H1 (cell line): Measurements from ENCODE around the gene WSCD1. TPM values are rescaled to one million over a fixed set of nuclear protein-coding genes. Genes with fewer than 3 reads are reported as not detected.

Experiments used
- CTCF ChIA-PET: fragments of 300-600 bp; sonication (Branson Sonifier 250); formaldehyde crosslinking; loops from one replicate; lab custom pipeline; 2021; ENCODE audit not compliant: partially characterized antibody; lab: Charles Lee
- POLR2A ChIA-PET: fragments of 300-600 bp; sonication (Branson Sonifier 250); formaldehyde crosslinking; loops from one replicate; lab custom pipeline; 2021; ENCODE audit warnings: inconsistent platforms; ENCODE audit not compliant: partially characterized antibody; lab: Charles Lee
- DNase-seq, 2 experiments: peaks; one replicate each; pipeline versions ENCODE4 v3.0.0 to v3.0.0-alpha.2; 2010 to 2022; ENCODE audit warnings: low spot score in 2 of 2, low read depth in 1 of 2, mixed read lengths in 1 of 2
- FAIRE-seq: peaks from 2 replicates; lab custom pipeline; 2011; peaks lifted over from hg19 to GRCh38; lab: Jason Lieb, UNC
- H2AFZ ChIP-seq: 2 replicates; pipeline ENCODE4 v1.8.1; 2012; ENCODE audit warnings: low read length, inconsistent platforms
- H2AK5ac ChIP-seq: 2 replicates; pipeline ENCODE4 v1.6.1; 2013; ENCODE audit warnings: low read depth, low read length
- H2BK120ac ChIP-seq: replicated peaks from 2 replicates; pipeline ENCODE3; 2013; ENCODE audit warnings: low read depth, low read length, inconsistent platforms
- H2BK12ac ChIP-seq: 2 replicates; pipeline ENCODE4 v1.6.1; 2013; ENCODE audit warnings: low read depth, low read length
- H2BK15ac ChIP-seq: 2 replicates; pipeline ENCODE4 v1.6.1; 2013; ENCODE audit warnings: low read length
- H2BK20ac ChIP-seq: 2 replicates; pipeline ENCODE4 v1.6.1; 2013; ENCODE audit warnings: low read length
- H2BK5ac ChIP-seq: 2 replicates; pipeline ENCODE4 v1.6.1; 2013; ENCODE audit warnings: low read depth, low read length
- H3K14ac ChIP-seq: 2 replicates; pipeline ENCODE4 v1.6.1; 2013; ENCODE audit warnings: inconsistent platforms; ENCODE audit not compliant: insufficient read length
- H3K18ac ChIP-seq: 2 replicates; pipeline ENCODE4 v1.6.1; 2013; ENCODE audit warnings: low read length; ENCODE audit errors: extremely low read depth
- H3K23ac ChIP-seq: 2 replicates; pipeline ENCODE4 v1.6.1; 2013; ENCODE audit warnings: inconsistent platforms; ENCODE audit not compliant: insufficient read length
- H3K23me2 ChIP-seq: 2 replicates; pipeline ENCODE4 v1.6.1; 2013; ENCODE audit warnings: low read depth, low read length
- H3K27ac ChIP-seq: 2 replicates; pipeline ENCODE4 v1.6.1; 2011; ENCODE audit warnings: low read depth, low read length, inconsistent platforms
- H3K27me3 ChIP-seq, 4 experiments: replicated peaks in 1 of 4; 1 replicate in 1 of 4; 2 replicates in 3 of 4; pipeline versions ENCODE4 v1.6.1 to v1.8.1; 2011 to 2013; ENCODE audit warnings: low read length in 3 of 4, mild to moderate bottlenecking in 3 of 4, inconsistent platforms in 2 of 4, mixed read lengths in 2 of 4, moderate library complexity in 1 of 4; ENCODE audit not compliant: control insufficient read depth in 3 of 4, insufficient read depth in 3 of 4; ENCODE audit errors: extremely low read depth in 1 of 4
- H3K36me3 ChIP-seq, 4 experiments: 2 replicates each; pipeline versions ENCODE4 v1.6.1 to v1.8.1; 2011 to 2013; ENCODE audit warnings: mild to moderate bottlenecking in 4 of 4, low read length in 3 of 4, moderate library complexity in 2 of 4, control low read depth in 1 of 4, inconsistent platforms in 1 of 4; ENCODE audit not compliant: insufficient read depth in 4 of 4, control insufficient read depth in 2 of 4
- H3K4ac ChIP-seq: replicated peaks from 2 replicates; pipeline ENCODE3; 2013; ENCODE audit warnings: low read length, low read depth, mixed read lengths, inconsistent platforms; ENCODE audit not compliant: insufficient read length
- H3K4me1 ChIP-seq, 4 experiments: replicated peaks in 1 of 4; 1 replicate in 1 of 4; 2 replicates in 3 of 4; pipeline versions ENCODE4 v1.6.1 to v1.8.1; 2011 to 2013; ENCODE audit warnings: low read length in 3 of 4, inconsistent platforms in 2 of 4, mixed read lengths in 1 of 4; ENCODE audit not compliant: insufficient read depth in 4 of 4, control insufficient read depth in 3 of 4
- H3K4me2 ChIP-seq, 2 experiments: 2 replicates each; pipeline versions ENCODE4 v1.6.1 to v1.8.1; 2011 to 2013; ENCODE audit warnings: low read depth in 2 of 2, low read length in 2 of 2, control low read depth in 1 of 2, inconsistent platforms in 1 of 2, mild to moderate bottlenecking in 1 of 2; ENCODE audit not compliant: insufficient read depth in 1 of 2
- H3K4me3 ChIP-seq, 4 experiments: fragments of 200-600, 300-600 bp in 1 of 4; sonication (generic), shearing (Covaris generic), sonication (Bioruptor Twin) in 1 of 4; 2 replicates each; pipeline versions ENCODE4 v1.5.1 to v1.8.1; 2011 to 2016; ENCODE audit warnings: low read length in 4 of 4, low read depth in 3 of 4, control low read depth in 2 of 4, inconsistent platforms in 2 of 4, mild to moderate bottlenecking in 2 of 4, mixed read lengths in 1 of 4, moderate library complexity in 1 of 4; ENCODE audit not compliant: insufficient read depth in 2 of 4; ENCODE audit errors: extremely low read depth in 1 of 4
- H3K56ac ChIP-seq: replicated peaks from 2 replicates; pipeline ENCODE3; 2013; ENCODE audit warnings: low read depth, mild to moderate bottlenecking, mixed read lengths, low read length, inconsistent platforms; ENCODE audit not compliant: insufficient read length
- H3K79me1 ChIP-seq: 2 replicates; pipeline ENCODE4 v1.6.1; 2013; ENCODE audit warnings: low read depth, low read length, control low read depth
- H3K79me2 ChIP-seq, 2 experiments: 2 replicates each; pipeline versions ENCODE4 v1.6.1 to v1.8.1; 2012 to 2013; ENCODE audit warnings: low read length in 2 of 2, mild to moderate bottlenecking in 2 of 2, inconsistent platforms in 1 of 2; ENCODE audit not compliant: insufficient read depth in 2 of 2, control insufficient read depth in 1 of 2
- H3K9ac ChIP-seq, 4 experiments: replicated peaks in 1 of 4; 1 replicate in 1 of 4; 2 replicates in 3 of 4; pipeline versions ENCODE4 v1.6.1 to v1.8.1; 2011 to 2013; ENCODE audit warnings: low read depth in 3 of 4, low read length in 3 of 4, control low read depth in 2 of 4, mild to moderate bottlenecking in 2 of 4, moderate library complexity in 2 of 4, inconsistent platforms in 1 of 4; ENCODE audit errors: extremely low read depth in 1 of 4
- H3K9me3 ChIP-seq, 2 experiments: 2 replicates each; pipeline versions ENCODE4 v1.6.1 to v1.8.1; 2012 to 2013; ENCODE audit warnings: mild to moderate bottlenecking in 2 of 2, moderate library complexity in 2 of 2, control low read depth in 1 of 2, inconsistent platforms in 1 of 2, low read depth in 1 of 2, low read length in 1 of 2, mixed read lengths in 1 of 2; ENCODE audit not compliant: insufficient read depth in 2 of 2
- H4K20me1 ChIP-seq, 2 experiments: replicated peaks in 1 of 2; 2 replicates each; pipeline versions ENCODE3 to v1.8.1; 2011 to 2013; ENCODE audit warnings: inconsistent platforms in 2 of 2, low read length in 2 of 2, mild to moderate bottlenecking in 1 of 2; ENCODE audit not compliant: insufficient read depth in 2 of 2, control insufficient read depth in 1 of 2
- H4K5ac ChIP-seq: 2 replicates; pipeline ENCODE4 v1.6.1; 2013; ENCODE audit warnings: low read length, low read depth, mixed read lengths, inconsistent platforms; ENCODE audit not compliant: insufficient read length
- H4K8ac ChIP-seq: 2 replicates; pipeline ENCODE4 v1.8.0; 2013; ENCODE audit warnings: mild to moderate bottlenecking, moderate library complexity, low read length, inconsistent platforms; ENCODE audit not compliant: insufficient read depth; ENCODE audit errors: extremely low read depth
- H4K91ac ChIP-seq: replicated peaks from 2 replicates; pipeline ENCODE3; 2013; ENCODE audit warnings: low read length, mixed read lengths, inconsistent platforms; ENCODE audit not compliant: insufficient read length
- CHD2 ChIP-seq: IDR thresholded peaks from 2 replicates; pipeline ENCODE4 v1.6.1; 2012; ENCODE audit warnings: low read length, improper control_type of control experiment
- FOSL1 ChIP-seq: IDR thresholded peaks from 2 replicates; pipeline ENCODE4 v1.6.1; 2011; ENCODE audit warnings: mild to moderate bottlenecking, low read depth, low read length, moderate library complexity; ENCODE audit not compliant: insufficient read depth
- HDAC2 ChIP-seq, 2 experiments: fragments of 300-600 bp in 1 of 2; sonication (generic) in 1 of 2; IDR thresholded peaks; 2 replicates each; pipeline ENCODE4 v1.6.1; 2011 to 2012; ENCODE audit warnings: low read depth in 2 of 2, low read length in 2 of 2, mild to moderate bottlenecking in 2 of 2, moderate library complexity in 2 of 2, borderline replicate concordance in 1 of 2, inconsistent platforms in 1 of 2
- NANOG ChIP-seq: IDR thresholded peaks from 2 replicates; pipeline ENCODE4 v1.6.1; 2011; ENCODE audit warnings: low read length, low read depth, mild to moderate bottlenecking, inconsistent platforms; ENCODE audit not compliant: insufficient read depth, poor library complexity, severe bottlenecking
- PHF8 ChIP-seq: fragments of 200-600 bp; sonication (generic); conservative IDR thresholded peaks from 2 replicates; pipeline ENCODE4 v1.7.1; 2012; ENCODE audit warnings: low read depth, mild to moderate bottlenecking, inconsistent platforms, low read length, moderate library complexity
- SUZ12 ChIP-seq: fragments of 200-600 bp; sonication (generic); IDR thresholded peaks from 2 replicates; pipeline ENCODE4 v1.6.1; 2012; ENCODE audit warnings: mild to moderate bottlenecking, inconsistent platforms, low read length, moderate library complexity, mixed read lengths
- TBP ChIP-seq: IDR thresholded peaks from 2 replicates; pipeline ENCODE4 v1.6.1; 2011; ENCODE audit warnings: low read depth, low read length, improper control_type of control experiment
- TEAD4 ChIP-seq: IDR thresholded peaks from 2 replicates; pipeline ENCODE4 v1.6.1; 2012; ENCODE audit warnings: low read depth, low read length, inconsistent platforms, mixed read lengths
- WGBS, 2 experiments: shearing (Covaris generic) in 1 of 2; methylation state at CpG; one replicate each; pipeline versions ENCODE4 v1.1.6 to v1.1.7; 2013 to 2015; ENCODE audit warnings: low lambda C conversion rate in 2 of 2, mixed read lengths in 2 of 2, inconsistent platforms in 1 of 2, low coverage in 1 of 2, missing lambda C conversion rate in 1 of 2; ENCODE audit not compliant: insufficient replicate concordance in 2 of 2, insufficient coverage in 1 of 2, insufficient read length in 1 of 2; ENCODE audit errors: extremely low coverage in 1 of 2, missing lambda C conversion rate in 1 of 2; 5-methylcytosine and 5-hydroxymethylcytosine counted together
- polyA plus RNA-seq, 7 experiments: library from polyadenylated mRNA; depleted of rRNA in 3 of 7; stranded (reverse) in 5 of 7; unstranded in 2 of 7; fragments of >200 nt in 5 of 7; fragments of 200-250 nt in 2 of 7; gene quantifications; 1 replicate in 5 of 7; 2 replicates in 1 of 7; 4 replicates in 1 of 7; pipeline versions ENCODE4 v1.2.1 to v1.2.3, GENCODE V29; 2011 to 2013; ENCODE audit warnings: missing spikeins in 2 of 7, mixed read lengths in 2 of 7
- total RNA-seq: library from RNA; stranded (reverse); fragmentation: NEBNext Ultra II Directional; extraction: Animal tissue kit (Norgen Biotek cat#: 25700); gene quantifications from 2 replicates; pipeline ENCODE4 v1.2.1, GENCODE V29; 2021

WSCD1 gene
- total and polyA plus RNA-seq, 2 of the 8 experiments (the other 6 are each of a cell fraction or from before 2014, with no cell fraction given): 21.9 to 39.0 TPM

DNA sequence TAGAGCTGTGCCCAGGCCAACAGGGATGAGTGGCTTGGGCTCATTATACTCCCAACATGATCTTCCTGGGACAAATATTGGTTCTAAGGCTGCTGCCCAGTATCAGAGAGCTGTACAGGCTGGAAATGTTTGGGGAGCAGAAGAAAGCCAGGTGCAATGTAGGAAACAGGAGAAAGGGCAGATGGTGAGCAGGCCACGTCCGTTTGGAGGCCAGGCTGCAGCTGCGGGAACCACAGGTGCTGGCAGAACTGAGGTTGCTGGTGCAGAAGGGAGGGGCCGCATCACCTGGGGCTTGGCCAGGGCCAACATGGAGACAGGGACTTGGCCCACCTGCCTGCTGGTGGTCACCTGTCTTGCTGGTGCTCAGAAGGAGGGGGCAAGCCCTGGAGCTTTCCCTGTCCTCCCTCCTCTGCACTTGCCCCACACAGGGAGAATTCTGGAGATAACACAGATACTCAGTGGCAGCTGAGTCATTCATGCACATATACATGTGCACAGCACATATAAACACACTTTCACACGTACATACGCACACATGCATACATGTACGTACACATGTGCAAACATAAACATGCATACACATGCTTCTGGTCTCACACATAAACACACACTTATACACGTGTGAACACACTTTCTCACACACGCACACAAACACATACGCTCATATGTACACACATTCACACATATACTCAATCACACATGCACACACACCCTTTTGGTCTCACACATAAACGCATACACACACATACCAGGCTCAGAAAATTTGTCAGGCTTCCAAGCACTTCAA, 67.7 kb downstream of the WSCD1 start:
- 85 to 100% methylated on average over 2 to 10 of the region's 11 CpGs for WGBS, 2 experiments

More for the DNA sequence above, 67.7 kb downstream of the WSCD1 start:
- 0 out of 4 replicates have a peak overlapping the region, but pooled peaks of 1 of the 2 experiments have one; percentile 15 for H3K4me2 ChIP-seq
- no peak for TF ChIP-seq NANOG
- no peak for TF ChIP-seq FOSL1
- no peak for TF ChIP-seq TEAD4
- TF ChIP-seq HDAC2 (IDR thresholded peaks at IDR 0.05; ENCODE audit: borderline replicate concordance in 1 of 2, low read depth in 2 of 2, low read length in 2 of 2): no peak
- TF ChIP-seq SUZ12: no peak
- TF ChIP-seq CHD2: no peak
- no peak for TF ChIP-seq TBP
- no peak for TF ChIP-seq PHF8
- no peaks in the 10 kb centered on the region for H4K20me1 ChIP-seq
- no peaks in the 10 kb centered on the region for H3K79me2 ChIP-seq
- no peak overlapping the region for H3K56ac ChIP-seq
- peak overlapping the region; percentile 100 for H2BK20ac ChIP-seq
- H3K14ac ChIP-seq: no peak overlapping the region
- no peak overlapping the region for H3K27ac ChIP-seq
- H3K27me3 ChIP-seq: no peaks in the 10 kb centered on the region
- CTCF ChIA-PET: interaction anchor here (1.2 to 1.4 kb wide), 2 partner anchors 8 to 153 kb away, joined by 3 to 5 read pairs; no protein-coding TSS in a partner anchor
- H2BK12ac ChIP-seq: peak overlapping the region; percentile 99
- DNase-seq (no peak), FAIRE-seq (no peak)
- H3K9ac ChIP-seq: no peak overlapping the region
- H2AK5ac ChIP-seq: peak overlapping the region; percentile 91
- POLR2A ChIA-PET: no interaction called here
- H3K23me2 ChIP-seq: peaks cover 2% of the 10 kb centered on the region
- no peak overlapping the region for H3K4me3 ChIP-seq
- no peak overlapping the region for H4K5ac ChIP-seq
- no peaks in the 10 kb centered on the region for H3K9me3 ChIP-seq
- H3K36me3 ChIP-seq: no peaks in the 10 kb centered on the region
- peak overlapping the region; percentile 97 for H2BK15ac ChIP-seq
- H4K91ac ChIP-seq: peak overlapping the region; percentile 83
- peaks cover 0 to 25% (median 15%) of the 10 kb centered on the region in 4 experiments; a peak in 6 of 7 replicates for H3K4me1 ChIP-seq
- H3K18ac ChIP-seq: peak overlapping the region; percentile 84; the same call in 1 of the 2 replicates
- H3K4ac ChIP-seq: peak overlapping the region; percentile 88
- H3K23ac ChIP-seq: no peak overlapping the region
- H3K79me1 ChIP-seq: no peaks in the 10 kb centered on the region
- H2AFZ ChIP-seq: no peak overlapping the region
- no peak overlapping the region for H4K8ac ChIP-seq
- H2BK5ac ChIP-seq: peak overlapping the region; percentile 79
- peak overlapping the region; percentile 88 for H2BK120ac ChIP-seq
